HG02588 (cell line): ENCODE results near the gene ZNF69.
"Not testable (repeated sequence)": the region's sequence is repeated elsewhere in the genome, so short reads cannot be mapped to it uniquely, and the experiment has no call there.

Experiments
- ATAC-seq: cut with Tn5 transposase; IDR thresholded peaks from one replicate; pipeline ENCODE4 v1.9.1; 2021; ENCODE audit warnings: mild to moderate bottlenecking, moderate library complexity; ENCODE audit not compliant: unreplicated experiment

The ZNF69 gene

DNA sequence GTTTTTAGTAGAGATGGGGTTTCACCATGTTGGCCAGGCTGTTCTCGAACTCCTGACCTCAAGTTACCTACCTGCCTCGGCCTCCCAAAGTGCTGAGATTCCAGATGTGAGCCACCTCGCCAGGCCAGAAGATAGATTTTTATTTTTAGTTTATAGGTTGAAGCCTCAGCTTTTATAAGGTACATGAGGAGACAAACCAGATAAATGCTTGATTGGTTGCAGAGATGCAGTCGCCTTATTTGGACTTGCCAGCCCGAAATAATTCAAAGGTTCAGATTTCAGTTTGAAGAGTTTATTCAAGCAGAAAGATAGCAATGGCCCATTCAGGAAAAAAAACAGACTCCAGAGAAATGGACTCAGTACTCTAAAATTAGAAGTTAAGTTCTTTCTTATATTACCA, 3.1 kb downstream of the ZNF69 start:
- ATAC-seq: no peak

DNA sequence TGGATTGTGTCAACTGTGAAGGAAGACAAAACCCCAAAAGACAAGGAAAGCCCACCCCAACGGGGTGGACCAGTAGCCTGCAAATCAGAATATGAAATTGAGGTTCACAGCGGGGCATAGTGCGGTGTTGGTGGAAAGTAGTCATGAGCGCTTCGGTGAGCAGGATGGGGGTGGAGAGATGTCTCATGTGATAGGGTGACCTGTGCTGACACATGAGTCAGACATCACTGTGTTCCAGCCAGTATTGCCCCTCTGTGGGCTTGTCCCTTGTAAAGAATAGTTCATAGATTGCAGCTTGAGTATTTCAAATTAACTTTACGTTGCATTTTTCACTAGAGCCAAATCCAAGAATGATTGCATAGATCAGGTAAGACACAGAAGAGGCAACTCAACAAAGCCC, 7.3 kb downstream of the ZNF69 start:
- ATAC-seq: no peak

DNA sequence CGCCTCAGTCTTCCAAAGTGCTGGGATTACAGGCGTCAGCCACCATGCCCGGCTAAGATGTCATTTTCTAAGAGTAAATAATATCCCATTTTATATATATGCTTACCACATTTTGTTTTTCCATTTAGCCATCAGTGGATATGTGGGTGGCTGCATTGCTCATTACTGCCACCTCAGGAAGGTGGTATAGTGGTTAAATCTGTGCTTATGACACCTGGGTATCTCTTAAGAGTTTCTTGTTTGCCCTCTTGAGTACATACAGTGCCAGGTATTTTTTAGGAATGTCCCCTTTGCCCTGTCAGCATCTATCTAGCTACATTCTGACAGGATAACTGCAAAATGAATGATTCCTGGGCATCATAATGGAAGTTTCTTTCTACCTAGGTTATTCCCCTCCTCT, 14.6 kb downstream of the ZNF69 start:
- ATAC-seq: no peak

- ATAC-seq: no peak
Observed at GRCh38 chr19:11905928-11906327, 18.3 kb downstream of the ZNF69 start.

- ATAC-seq: not testable (repeated sequence)
Observed at GRCh38 chr19:11911937-11912336, 24.4 kb downstream of the ZNF69 start.

GRCh38 chr19:11914417-11915051, 27.0 kb downstream of the ZNF69 start:
- not testable (repeated sequence) for ATAC-seq

DNA sequence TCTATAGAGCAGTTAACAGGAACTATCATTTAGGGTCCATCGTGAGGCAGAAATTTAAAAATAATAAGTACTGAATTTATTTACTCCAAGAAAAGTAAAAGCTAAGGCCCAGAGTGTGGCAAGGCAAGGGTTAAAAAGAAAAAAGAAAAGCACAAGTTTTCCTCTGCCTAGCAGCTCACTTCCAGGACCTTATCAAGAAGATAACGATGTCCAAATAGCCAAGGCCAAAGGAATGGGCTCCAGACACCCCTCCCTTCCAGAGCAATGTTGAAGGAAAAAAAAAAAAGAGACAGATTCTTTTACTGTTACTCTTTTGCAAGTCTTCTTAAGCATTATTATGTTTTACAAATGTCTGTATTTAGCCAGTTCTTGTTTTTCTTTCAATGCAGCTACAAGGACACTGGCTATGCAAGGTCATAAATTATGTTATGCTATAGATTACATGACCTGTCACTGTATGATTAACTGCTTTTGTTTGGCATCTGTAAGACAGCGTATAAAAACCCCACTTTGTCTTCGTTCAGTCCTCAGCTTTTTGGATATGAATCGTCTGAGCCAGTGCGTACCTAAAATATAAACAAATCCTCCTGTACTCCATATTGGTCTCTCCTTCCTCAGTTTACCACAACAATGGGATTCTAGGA, 34.4 kb downstream of the ZNF69 start:
- ATAC-seq: no peak

DNA sequence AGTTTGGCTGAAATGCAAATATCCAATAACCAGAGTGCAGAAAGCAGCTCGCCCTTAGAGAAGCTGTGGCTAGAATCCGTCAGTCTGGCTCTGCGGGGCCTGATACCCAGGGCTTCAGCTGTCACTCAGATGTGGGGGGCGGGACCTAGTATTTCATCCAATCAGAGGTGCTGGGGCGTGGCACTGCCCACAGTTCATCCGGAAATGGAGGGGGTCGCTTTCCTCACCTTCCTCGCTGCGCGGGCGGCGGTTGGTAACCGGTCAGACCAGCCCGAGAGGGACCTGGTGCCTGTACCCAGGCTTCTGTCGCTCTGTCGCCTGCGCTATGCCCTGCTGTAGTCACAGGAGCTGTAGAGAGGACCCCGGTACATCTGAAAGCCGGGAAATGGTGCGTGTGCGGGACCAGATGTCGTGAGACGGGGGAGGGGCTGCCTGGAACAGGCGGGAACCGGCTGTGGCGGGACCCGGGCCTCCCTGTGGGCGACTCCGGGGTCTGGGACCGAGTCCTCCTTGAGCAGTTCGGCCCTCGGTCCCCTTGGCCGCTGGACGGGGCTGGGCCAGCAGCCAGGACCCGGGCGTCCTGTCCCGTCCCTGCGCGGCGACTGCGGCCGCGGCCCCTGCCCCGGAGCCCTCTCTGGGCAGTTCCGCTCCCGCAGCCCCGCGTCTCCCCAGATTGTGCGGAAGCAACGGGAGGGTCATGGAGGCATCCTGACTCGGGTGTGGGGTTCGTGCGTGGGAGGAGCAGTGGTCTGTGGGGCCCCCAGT, 37.5 kb downstream of the ZNF69 start, which contains the start of gene ZNF700:
ZNF700 (plus strand) TSS at position 222 of the 765 bp plus-strand sequence; CDS start at position 326, 104 bp downstream.
- peak; percentile 83 for ATAC-seq

GRCh38 chr19:11925651-11926187, 38.1 kb downstream of the ZNF69 start:
- ATAC-seq: not testable (repeated sequence)

- no peak for ATAC-seq
Observed at GRCh38 chr19:11927227-11927626, 39.6 kb downstream of the ZNF69 start.

DNA sequence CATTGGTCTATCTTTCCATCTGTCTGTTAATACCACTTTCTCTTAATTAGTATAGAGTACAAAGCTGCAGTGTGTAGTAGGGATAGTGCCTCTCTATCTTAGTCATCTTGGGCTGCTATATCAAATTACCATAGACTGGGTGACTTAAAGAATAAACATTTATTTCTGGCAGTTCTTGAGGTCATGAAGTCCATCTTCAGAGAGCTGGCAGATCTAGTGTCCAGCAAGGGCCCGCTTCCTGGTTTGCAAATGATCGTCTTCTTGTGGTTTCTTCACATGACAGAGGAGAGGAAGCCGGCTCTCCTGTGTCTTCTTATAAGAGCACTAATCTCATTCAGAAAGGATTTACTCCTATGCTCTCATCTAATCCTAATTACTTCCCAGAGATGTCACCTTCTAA, 43.5 kb downstream of the ZNF69 start:
- ATAC-seq: no peak

- no peak for ATAC-seq
Observed at GRCh38 chr19:11931513-11931912, 43.9 kb downstream of the ZNF69 start.

- not testable (repeated sequence) for ATAC-seq
Observed at GRCh38 chr19:11935829-11936228, 48.2 kb downstream of the ZNF69 start.

- not testable (repeated sequence) for ATAC-seq
Observed at GRCh38 chr19:11938383-11938782, 50.8 kb downstream of the ZNF69 start.

GRCh38 chr19:11941361-11941887, 53.8 kb downstream of the ZNF69 start:
- not testable (repeated sequence) for ATAC-seq

DNA sequence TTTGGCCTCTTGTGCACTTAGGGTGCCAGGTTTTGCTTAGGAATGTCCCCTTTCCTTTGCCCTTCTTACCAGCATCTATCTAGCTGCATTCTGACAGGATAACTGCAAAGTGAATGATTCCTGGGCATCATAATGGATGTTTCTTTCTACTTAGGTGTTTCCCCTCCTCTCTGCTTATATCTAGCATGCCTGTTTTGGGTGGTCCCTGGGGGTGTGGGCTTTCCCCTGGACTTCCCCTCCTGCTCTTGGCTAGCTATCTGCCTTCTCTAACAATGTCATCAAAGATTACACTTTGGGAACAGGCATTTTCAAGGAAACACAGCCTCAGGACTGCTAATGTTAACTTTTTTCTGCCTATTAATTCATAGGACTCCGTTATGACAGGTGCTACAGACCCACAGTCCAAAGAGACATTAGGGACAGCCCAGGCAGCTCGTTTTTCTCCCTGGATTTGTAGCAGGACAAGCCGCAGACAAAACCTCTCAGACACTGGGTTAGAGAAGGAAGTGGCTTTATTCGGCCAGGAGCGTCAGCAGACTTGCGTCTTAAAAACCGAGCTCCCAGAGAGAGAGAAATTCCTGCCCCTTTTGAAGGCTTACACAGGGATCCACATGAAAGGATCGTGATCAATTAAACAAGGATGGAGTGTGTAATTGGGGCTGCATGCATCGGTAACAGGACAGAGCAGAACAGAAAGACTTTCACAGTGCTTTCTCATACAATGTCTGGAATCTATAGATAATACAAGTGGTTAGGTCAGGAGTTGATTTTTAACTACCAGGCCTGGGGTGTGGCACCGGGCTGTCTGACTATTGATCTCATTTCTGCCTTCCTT, 54.6 kb downstream of the ZNF69 start:
- ATAC-seq: no peak

DNA sequence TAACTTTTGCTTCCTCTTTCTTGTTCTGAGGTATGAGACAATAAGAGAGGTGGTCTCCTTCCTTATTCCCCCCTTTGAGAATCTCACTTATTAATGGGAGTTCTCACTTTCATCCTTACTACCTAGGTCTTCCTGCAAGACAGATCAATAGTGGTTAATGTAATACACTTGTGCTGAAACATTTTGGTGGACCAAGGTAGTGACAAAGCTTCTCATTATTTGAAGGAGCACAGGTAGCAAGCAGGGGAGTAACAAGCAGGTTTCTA, 55.2 kb downstream of the ZNF69 start:
- ATAC-seq: no peak

DNA sequence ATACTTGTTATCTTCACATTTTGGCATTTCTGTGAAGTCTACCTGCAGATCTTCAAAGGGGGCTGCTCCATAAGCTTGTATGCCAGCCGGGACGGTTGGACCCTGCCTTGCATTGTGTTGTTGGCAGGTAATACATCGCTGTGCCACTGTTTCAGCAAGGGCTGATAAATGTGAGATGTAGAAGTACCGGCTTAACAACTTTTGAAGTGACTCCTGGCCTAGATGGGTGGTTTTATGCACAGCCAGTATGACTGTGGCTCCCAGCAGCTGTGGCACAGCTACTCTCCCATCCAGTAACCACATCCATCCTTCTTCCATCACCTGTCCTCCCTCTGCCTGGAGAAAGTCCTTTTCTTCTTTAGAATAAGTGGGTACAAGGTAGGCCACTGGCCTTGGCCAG, 57.1 kb downstream of the ZNF69 start:
- ATAC-seq: no peak

DNA sequence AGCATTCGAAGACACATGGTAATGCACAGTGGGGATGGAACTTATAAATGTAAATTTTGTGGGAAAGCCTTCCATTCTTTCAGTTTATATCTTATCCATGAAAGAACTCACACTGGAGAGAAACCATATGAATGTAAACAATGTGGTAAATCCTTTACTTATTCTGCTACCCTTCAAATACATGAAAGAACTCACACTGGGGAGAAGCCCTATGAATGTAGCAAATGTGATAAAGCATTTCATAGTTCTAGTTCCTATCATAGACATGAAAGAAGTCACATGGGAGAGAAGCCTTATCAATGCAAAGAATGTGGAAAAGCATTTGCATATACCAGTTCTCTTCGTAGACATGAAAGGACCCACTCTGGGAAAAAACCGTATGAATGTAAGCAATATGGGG, 61.1 kb downstream of the ZNF69 start:
- no peak for ATAC-seq

DNA sequence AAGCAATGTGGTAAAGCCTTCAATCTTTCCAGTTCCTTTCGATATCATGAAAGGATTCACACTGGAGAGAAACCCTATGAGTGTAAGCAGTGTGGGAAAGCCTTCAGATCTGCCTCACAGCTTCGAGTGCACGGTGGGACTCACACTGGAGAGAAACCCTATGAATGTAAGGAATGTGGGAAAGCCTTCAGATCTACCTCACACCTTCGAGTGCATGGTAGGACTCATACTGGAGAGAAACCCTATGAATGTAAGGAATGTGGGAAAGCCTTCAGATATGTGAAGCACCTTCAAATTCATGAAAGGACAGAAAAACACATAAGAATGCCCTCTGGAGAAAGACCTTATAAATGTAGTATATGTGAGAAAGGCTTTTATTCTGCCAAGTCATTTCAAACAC, 61.6 kb downstream of the ZNF69 start:
- no peak for ATAC-seq

- not testable (repeated sequence) for ATAC-seq
Observed at GRCh38 chr19:11949614-11950080, 62.1 kb downstream of the ZNF69 start.
